Measurements from ENCODE around the gene CGB8.
"Not testable (repeated sequence)": the region's sequence is repeated elsewhere in the genome, so short reads cannot be mapped to it uniquely, and the experiment has no call there.

The CGB8 gene

DNA sequence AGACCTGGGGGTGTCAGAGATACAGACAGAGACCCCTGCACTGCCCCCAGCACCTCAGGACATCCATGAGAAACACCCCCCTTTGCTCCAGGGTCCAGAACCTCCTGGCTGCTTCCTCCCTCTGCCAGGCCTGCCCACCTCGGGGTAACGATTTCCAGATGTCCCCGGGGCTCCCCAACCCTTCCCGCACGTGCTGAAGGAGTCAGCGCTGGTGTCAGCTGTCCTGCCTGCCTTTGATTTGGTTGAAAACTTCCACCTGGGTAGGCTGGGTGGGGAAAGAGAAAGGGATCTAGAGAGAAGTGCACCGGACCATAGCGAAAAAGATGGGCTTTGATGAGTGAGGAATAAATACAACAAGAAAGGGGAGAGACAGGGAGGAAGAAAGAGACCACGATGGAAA is 10.1 kb upstream of the CGB8 start:
- peaks cover 89 to 94% (median 92%) of the 10 kb centered on the region in 11 experiments for H3K27me3 ChIP-seq
- TF ChIP-seq Cebpa-rat (IDR thresholded peaks at IDR 0.05) = no peak
- no peak overlapping the region for H3K27ac ChIP-seq
- peak overlapping the region in 8 of 11 experiments; percentile 3 to 61 (median 34); a peak in 12 of 22 replicates for H3K4me2 ChIP-seq
- peaks cover 19 to 33% (median 27%) of the 10 kb centered on the region in 10 experiments for H3K4me1 ChIP-seq
- no peak overlapping the region for H3K9ac ChIP-seq
- H3K9me3 ChIP-seq (replicated peaks in 1 of 11) = no peaks in the 10 kb centered on the region
- peaks cover 0 to 32% (median 0%) of the 10 kb centered on the region in 11 experiments; a peak in 7 of 22 replicates for H4K20me1 ChIP-seq
- H3K36me3 ChIP-seq = no peaks in the 10 kb centered on the region
- no peak overlapping the region for H3K4me3 ChIP-seq

DNA sequence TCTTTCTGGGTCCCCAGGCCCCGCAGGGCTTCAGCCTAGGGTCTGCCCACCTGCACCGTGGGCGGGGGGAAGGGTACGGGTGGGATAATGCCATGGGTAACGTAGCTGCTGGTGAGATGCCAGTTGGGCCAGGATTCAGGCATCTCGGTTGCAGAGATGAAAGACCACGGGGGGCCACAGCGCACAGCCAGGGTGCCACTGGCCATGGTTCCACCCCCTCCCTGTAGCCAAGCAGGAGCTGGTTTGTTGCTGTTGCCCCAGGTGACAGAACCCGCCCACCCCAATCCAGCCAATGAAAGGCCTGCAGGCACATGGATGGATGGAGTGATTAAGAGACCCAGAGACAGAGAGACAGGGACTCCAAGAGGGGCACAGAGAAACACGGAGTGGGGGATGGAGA is 9.7 kb upstream of the CGB8 start:
- Histone ChIP-seq H3K27me3 (peaks cover 84 to 89% (median 88%) of the 10 kb centered on the region in 11 experiments), H4K20me1 (peaks cover 0 to 32% (median 0%) of the 10 kb centered on the region in 11 experiments; a peak in 6 of 22 replicates), H3K36me3 (no peaks in the 10 kb centered on the region), H3K27ac (no peak overlapping the region), H3K4me2 (peak overlapping the region in 8 of 11 experiments; percentile 3 to 61 (median 34); a peak in 11 of 22 replicates), H3K4me1 (peaks cover 19 to 33% (median 27%) of the 10 kb centered on the region in 10 experiments), H3K9me3 (replicated peaks in 1 of 11) (no peaks in the 10 kb centered on the region), H3K4me3 (no peak overlapping the region), H3K9ac (no peak overlapping the region)
- TF ChIP-seq Cebpa-rat (IDR thresholded peaks at IDR 0.05) = no peak

DNA sequence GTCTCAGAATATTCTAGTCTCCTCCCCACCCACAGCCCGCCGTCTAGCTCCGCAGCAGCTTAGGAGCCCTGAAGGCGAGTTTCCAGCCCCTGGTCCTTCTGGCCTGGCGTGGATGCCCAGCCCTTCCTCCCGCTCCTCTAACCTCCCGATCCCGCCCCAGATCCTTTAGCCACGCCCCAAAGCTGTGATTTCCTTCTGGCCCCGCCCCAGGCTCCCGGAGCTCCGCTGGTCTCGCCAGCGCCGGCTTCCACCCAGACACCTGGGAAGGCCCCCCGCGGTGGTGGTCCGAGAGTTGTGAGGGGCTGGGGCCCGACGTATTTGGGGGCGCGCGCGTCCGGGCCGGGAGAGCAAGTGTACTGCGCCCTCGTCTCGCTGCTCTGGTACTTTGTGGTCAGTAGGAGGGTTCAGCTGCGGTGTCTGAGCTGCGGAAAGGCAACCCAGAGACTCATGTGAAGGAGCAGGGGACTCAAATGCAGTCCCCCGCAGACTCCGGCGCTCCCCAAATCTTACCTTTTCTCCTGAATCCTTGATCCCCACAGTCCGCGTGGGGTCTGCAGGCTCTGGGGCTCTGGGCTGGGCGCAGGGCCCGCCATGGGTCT is 8.8 kb upstream of the CGB8 start, which contains the start of gene CGB7:
CGB7 (minus strand) TSS at position 114 of the 599 bp plus-strand sequence. CDS start 2,374 bp downstream, outside the sequence.
- peak within 1 kb of the TSS in 2 of 11 experiments; percentile 44 to 57; a peak in 5 of 22 replicates for H3K9ac ChIP-seq
- no peaks in the 10 kb centered on the region for H3K9me3 ChIP-seq (replicated peaks in 1 of 11)
- peaks cover 76 to 81% (median 79%) of the 10 kb centered on the region in 11 experiments for H3K27me3 ChIP-seq
- H3K27ac ChIP-seq = no peak within 1 kb of the TSS
- peak within 1 kb of the TSS; percentile 33 to 63 (median 50); a peak in 17 of 20 replicates for H3K4me3 ChIP-seq
- peaks cover 19 to 33% (median 27%) of the 10 kb centered on the region in 10 experiments for H3K4me1 ChIP-seq
- peak within 1 kb of the TSS; percentile 63 to 88 (median 82) for H3K4me2 ChIP-seq
- TF ChIP-seq Cebpa-rat (IDR thresholded peaks at IDR 0.05) = no peak
- no peaks in the 10 kb centered on the region for H3K36me3 ChIP-seq
- H4K20me1 ChIP-seq = peaks cover 0 to 32% (median 0%) of the 10 kb centered on the region in 11 experiments; a peak in 6 of 22 replicates

- peak overlapping the region; percentile 63 to 88 (median 82) for H3K4me2 ChIP-seq
- H3K9ac ChIP-seq = peak overlapping the region in 1 of 11 experiments; percentile 44; a peak in 1 of 22 replicates
- not testable (repeated sequence) for H3K27ac ChIP-seq; H3K36me3 ChIP-seq; H3K9me3 ChIP-seq (replicated peaks in 1 of 11)
- H3K4me3 ChIP-seq = peak overlapping the region in 9 of 10 experiments; percentile 33 to 63 (median 51); a peak in 16 of 20 replicates
- peaks cover 69 to 74% (median 72%) of the 10 kb centered on the region in 11 experiments for H3K27me3 ChIP-seq
- peaks cover 0 to 32% (median 0%) of the 10 kb centered on the region in 11 experiments; a peak in 6 of 22 replicates for H4K20me1 ChIP-seq
- peaks cover 19 to 33% (median 27%) of the 10 kb centered on the region in 10 experiments for H3K4me1 ChIP-seq
Measured at GRCh38 chr19:49056902-49057596, 8.1 kb upstream of the CGB8 start.

DNA sequence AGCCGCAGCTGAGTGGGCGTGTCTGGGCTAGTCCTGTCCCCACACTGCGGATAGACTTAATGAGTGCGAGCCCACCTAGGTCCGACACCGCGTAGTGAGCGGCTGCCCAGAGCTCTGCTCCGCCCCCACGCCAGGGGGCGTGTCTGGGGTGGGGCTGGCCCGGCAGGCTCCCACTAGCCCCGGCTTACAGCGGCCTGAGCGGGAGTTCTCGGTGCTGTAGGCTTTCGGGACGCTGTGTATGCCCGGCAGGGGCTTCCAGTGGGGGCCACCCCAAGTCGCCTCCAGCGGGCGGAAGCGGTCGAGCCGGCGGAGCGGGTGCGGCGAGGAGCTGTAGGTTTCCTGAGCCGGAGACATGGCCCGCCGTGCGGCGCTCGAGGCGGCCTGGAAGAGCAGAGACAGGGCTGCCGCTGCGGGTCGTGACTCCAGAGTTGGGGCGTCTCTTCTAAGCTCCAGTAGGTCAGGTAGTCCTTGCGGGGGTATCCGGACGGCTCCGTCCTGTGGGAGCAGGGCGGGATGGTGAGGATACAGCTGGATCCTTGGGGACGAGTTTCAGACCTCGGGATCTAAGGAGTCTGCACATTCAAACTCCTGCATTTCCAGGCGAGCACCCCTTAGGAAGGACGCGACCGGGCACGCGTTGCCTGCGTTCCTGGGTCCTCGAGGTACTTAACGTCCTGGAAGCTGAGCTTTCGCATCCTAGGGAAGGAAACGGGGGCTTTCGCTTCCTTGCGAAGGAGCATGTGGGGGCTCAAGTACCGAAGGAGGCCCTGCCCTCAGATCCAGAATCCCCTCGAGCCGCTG is 7.4 kb upstream of the CGB8 start:
- Histone ChIP-seq H3K27me3 (peaks cover 61 to 66% (median 65%) of the 10 kb centered on the region in 11 experiments), H3K4me2 (peak overlapping the region; percentile 63 to 88 (median 82)), H3K27ac (no peak overlapping the region), H3K9ac (peak overlapping the region in 7 of 11 experiments; percentile 5 to 57 (median 46); a peak in 8 of 22 replicates), H3K36me3 (no peaks in the 10 kb centered on the region), H3K4me3 (peak overlapping the region; percentile 33 to 63 (median 50); a peak in 18 of 20 replicates), H3K4me1 (peaks cover 19 to 33% (median 27%) of the 10 kb centered on the region in 10 experiments), H4K20me1 (peaks cover 0 to 32% (median 0%) of the 10 kb centered on the region in 11 experiments; a peak in 6 of 22 replicates), H3K9me3 (replicated peaks in 1 of 11) (no peaks in the 10 kb centered on the region)
- TF ChIP-seq Cebpa-rat (IDR thresholded peaks at IDR 0.05) = no peak

DNA sequence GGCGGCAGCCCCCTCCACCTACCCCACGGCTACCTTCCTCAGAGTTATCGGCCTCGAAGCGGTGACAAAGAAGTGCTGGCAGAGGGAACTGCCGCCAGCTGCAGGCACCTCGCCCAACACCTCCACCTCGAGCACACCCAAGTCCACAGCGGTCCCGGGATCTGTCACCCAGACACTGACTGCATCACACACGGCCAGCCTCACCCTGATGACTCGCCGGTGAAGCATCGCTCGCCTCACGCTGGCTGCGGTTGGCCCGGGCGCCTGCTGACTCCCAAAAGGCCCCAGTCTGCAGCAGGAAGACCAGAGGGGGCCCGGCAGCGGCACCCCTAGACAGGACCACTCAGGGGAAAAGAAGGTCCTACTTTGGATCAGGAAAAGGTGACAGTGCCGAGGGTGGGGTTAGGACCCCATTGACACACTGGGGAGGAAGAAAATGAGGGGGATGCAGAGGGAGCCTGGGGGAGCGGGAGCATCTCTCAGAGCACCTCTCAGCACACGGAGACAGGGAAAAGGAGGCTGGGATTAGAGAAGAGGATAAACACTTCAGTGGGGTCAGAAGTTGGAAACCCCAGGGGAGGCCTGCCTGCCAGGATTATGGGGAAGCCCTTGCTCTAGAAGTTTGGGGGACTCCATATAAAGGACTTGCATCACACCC is 1.6 kb upstream of the CGB8 start:
- peaks cover 3 to 12% (median 7%) of the 10 kb centered on the region in 11 experiments for H3K27me3 ChIP-seq
- not testable (repeated sequence) for H3K9ac ChIP-seq, H3K4me2 ChIP-seq

DNA sequence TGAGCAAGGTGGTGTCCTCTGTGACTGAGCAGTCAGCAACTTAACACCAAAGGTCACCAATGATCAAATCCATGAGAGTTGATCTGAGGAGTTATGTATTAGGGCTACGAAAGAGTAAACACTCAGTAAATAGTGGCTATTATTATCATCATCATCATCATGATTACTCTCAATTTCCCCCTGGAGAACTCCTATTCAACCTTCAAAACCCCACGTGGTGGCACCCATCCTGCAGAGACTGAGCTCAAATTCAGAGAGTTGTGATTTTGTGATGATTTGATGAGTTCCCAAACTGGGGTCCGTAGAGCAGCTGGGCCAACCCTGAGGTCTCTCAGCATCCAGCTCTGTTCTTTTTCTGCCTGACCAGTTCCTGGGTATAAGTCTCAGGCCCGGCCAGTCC is 923 bp upstream of the CGB8 start:
- H3K4me3 ChIP-seq; H3K9me3 ChIP-seq (replicated peaks in 1 of 11); H3K36me3 ChIP-seq; H3K4me1 ChIP-seq; H3K27ac ChIP-seq; H4K20me1 ChIP-seq; H3K9ac ChIP-seq; H3K27me3 ChIP-seq; H3K4me2 ChIP-seq: not testable (repeated sequence)

More for the DNA sequence above, 1.6 kb upstream of the CGB8 start:
- not testable (repeated sequence) for H4K20me1 ChIP-seq; H3K4me3 ChIP-seq; H3K9me3 ChIP-seq (replicated peaks in 1 of 11); H3K4me1 ChIP-seq; H3K27ac ChIP-seq; H3K36me3 ChIP-seq

- not testable (repeated sequence) for H3K9ac ChIP-seq; H3K9me3 ChIP-seq (replicated peaks in 1 of 11); H3K27me3 ChIP-seq; H3K36me3 ChIP-seq; H3K4me3 ChIP-seq; H3K27ac ChIP-seq; H4K20me1 ChIP-seq; H3K4me2 ChIP-seq
- H3K4me1 ChIP-seq = peaks cover 0 to 12% (median 0%) of the 10 kb centered on the region in 10 experiments; a peak in 7 of 20 replicates
Measured at GRCh38 chr19:49043548-49043947, 5.4 kb downstream of the CGB8 start, which contains the start of gene CGB5. Gene CGB5 (plus strand): TSS chr19:49043848. CDS start chr19:49044210, 362 bp downstream.

DNA sequence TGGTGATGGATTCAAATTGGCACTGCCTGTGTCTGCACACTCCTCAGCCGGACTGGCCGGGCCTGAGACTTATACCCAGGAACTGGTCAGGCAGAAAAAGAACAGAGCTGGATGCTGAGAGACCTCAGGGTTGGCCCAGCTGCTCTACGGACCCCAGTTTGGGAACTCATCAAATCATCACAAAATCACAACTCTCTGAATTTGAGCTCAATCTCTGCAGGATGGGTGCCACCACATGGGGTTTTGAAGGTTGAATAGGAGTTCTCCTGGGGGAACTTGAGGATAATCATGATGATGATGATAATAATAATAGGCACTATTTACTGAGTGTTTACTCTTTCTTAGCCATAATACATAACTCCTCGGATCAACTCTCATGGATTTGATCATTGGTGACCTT is 6.2 kb downstream of the CGB8 start:
- peaks cover 0 to 13% (median 0%) of the 10 kb centered on the region in 10 experiments; a peak in 7 of 20 replicates for H3K4me1 ChIP-seq
- H3K9me3 ChIP-seq (replicated peaks in 1 of 11); H3K4me3 ChIP-seq; H3K27me3 ChIP-seq; H4K20me1 ChIP-seq; H3K27ac ChIP-seq; H3K9ac ChIP-seq; H3K4me2 ChIP-seq; H3K36me3 ChIP-seq: not testable (repeated sequence)
